Thyroid gland (tissue), 4 donors: Measurements from ENCODE around the gene DCAF11.

Source experiments
- CTCF ChIP-seq, 6 experiments: fragments of 200-600 bp in 3 of 6; fragments of 450-650 bp in 3 of 6; sonication (generic) in 3 of 6; IDR thresholded peaks; one replicate each; pipeline ENCODE4 v1.5.1; 2016 to 2019; ENCODE audit warnings: antibody characterized with exemption in 6 of 6, mild to moderate bottlenecking in 2 of 6, inconsistent platforms in 1 of 6, moderate library complexity in 1 of 6
- POLR2A ChIP-seq, 2 donors: fragments of 450-650 bp; IDR thresholded peaks; one replicate each; pipeline ENCODE4 v1.6.1; 2017; ENCODE audit warnings: antibody characterized with exemption in 2 of 2, mild to moderate bottlenecking in 2 of 2, moderate library complexity in 1 of 2

- no peak for TF ChIP-seq CTCF (IDR thresholded peaks at IDR 0.05)
- no peak for TF ChIP-seq POLR2A (IDR thresholded peaks at IDR 0.05)
Measured at GRCh38 chr14:24100197-24100981, 14.2 kb upstream of the DCAF11 start.
